Nephron (organoid): ENCODE results near the gene GSX2.
A peak's percentile ranks its signal among the peaks of the same experiment; 100 is the strongest.

ENCODE experiments used
- H3K27ac Mint-ChIP-seq, 3 experiments: 2 replicates each; pipeline ENCODE4 v1.8.0; 2020; ENCODE audit warnings: mixed read lengths in 3 of 3, mild to moderate bottlenecking in 2 of 3, moderate library complexity in 1 of 3
- H3K27me3 Mint-ChIP-seq: 2 replicates; pipeline ENCODE4 v1.8.0; 2021; ENCODE audit warnings: low read depth, mild to moderate bottlenecking, moderate library complexity, mixed read lengths
- H3K36me3 Mint-ChIP-seq: 2 replicates; pipeline ENCODE4 v1.8.0; 2020; ENCODE audit warnings: low read depth, mixed read lengths
- H3K4me1 Mint-ChIP-seq: 2 replicates; pipeline ENCODE4 v1.8.0; 2020; ENCODE audit warnings: mixed read lengths
- H3K4me3 Mint-ChIP-seq, 3 experiments: 2 replicates each; pipeline ENCODE4 v1.8.0; 2020; ENCODE audit warnings: mild to moderate bottlenecking in 3 of 3, mixed read lengths in 3 of 3, moderate library complexity in 2 of 3
- H3K9me3 Mint-ChIP-seq: 2 replicates; pipeline ENCODE4 v1.8.0; 2020; ENCODE audit warnings: mixed read lengths
- CTCF ChIP-seq, 3 experiments: fragments of 200-600 bp; sonication (generic); IDR thresholded peaks; one replicate each; pipeline ENCODE4 v1.5.0; 2021; ENCODE audit warnings: antibody characterized with exemption in 3 of 3; ENCODE audit not compliant: unreplicated experiment in 3 of 3

The GSX2 gene

GRCh38 chr4:54063737-54064316 is 36.1 kb upstream of the GSX2 start:
- Mint-ChIP-seq H3K4me3 (peak overlapping the region; percentile 96 to 97 (median 97)), H3K36me3 (no peaks in the 10 kb centered on the region), H3K27ac (peak overlapping the region; percentile 84 to 93 (median 92)), H3K27me3 (no peaks in the 10 kb centered on the region), H3K4me1 (peaks cover 42% of the 10 kb centered on the region), H3K9me3 (no peaks in the 10 kb centered on the region)
- no peak for TF ChIP-seq CTCF (IDR thresholded peaks at IDR 0.05; ENCODE audit: unreplicated experiment in 3 of 3)

- H3K9me3 Mint-ChIP-seq, result no peaks in the 10 kb centered on the region
- H3K4me3 Mint-ChIP-seq, result peak within 1 kb of the TSS; percentile 96 to 97 (median 97)
- no peaks in the 10 kb centered on the region for H3K27me3 Mint-ChIP-seq
- H3K36me3 Mint-ChIP-seq, result no peaks in the 10 kb centered on the region
- peak within 1 kb of the TSS; percentile 84 to 95 (median 93) for H3K27ac Mint-ChIP-seq
- H3K4me1 Mint-ChIP-seq, result peaks cover 42% of the 10 kb centered on the region
- TF ChIP-seq CTCF (IDR thresholded peaks at IDR 0.05; ENCODE audit: unreplicated experiment in 3 of 3), result no peak
These were observed 35.4 kb upstream of the GSX2 start, which contains the start of gene CHIC2 for GRCh38 chr4:54064317-54065111. Gene CHIC2, minus strand, starts transcription at chr4:54064605. Its CDS starts 305 bp downstream, at chr4:54064300.

- Mint-ChIP-seq H3K4me3 (peak overlapping the region; percentile 84 to 96 (median 92)), H3K36me3 (no peaks in the 10 kb centered on the region), H3K4me1 (peaks cover 34% of the 10 kb centered on the region), H3K27ac (peak overlapping the region; percentile 78 to 93 (median 84)), H3K9me3 (peaks cover 3% of the 10 kb centered on the region), H3K27me3 (no peaks in the 10 kb centered on the region)
- TF ChIP-seq CTCF (IDR thresholded peaks at IDR 0.05; ENCODE audit: unreplicated experiment in 3 of 3), result no peak
These were observed 34.5 kb upstream of the GSX2 start for GRCh38 chr4:54065282-54066087.

- Mint-ChIP-seq H3K36me3 (no peaks in the 10 kb centered on the region), H3K4me3 (peak overlapping the region in 2 of 3 experiments; percentile 26 to 92), H3K4me1 (peaks cover 31% of the 10 kb centered on the region), H3K27me3 (no peaks in the 10 kb centered on the region), H3K27ac (peak overlapping the region in 1 of 3 experiments; percentile 84), H3K9me3 (peaks cover 3% of the 10 kb centered on the region)
- TF ChIP-seq CTCF (IDR thresholded peaks at IDR 0.05; ENCODE audit: unreplicated experiment in 3 of 3), result no peak
These were observed 33.9 kb upstream of the GSX2 start for GRCh38 chr4:54066088-54066415.

GRCh38 chr4:54066718-54067129 is 33.2 kb upstream of the GSX2 start:
- peak overlapping the region in 2 of 3 experiments; percentile 54 to 66 for H3K4me3 Mint-ChIP-seq
- H3K4me1 Mint-ChIP-seq, result peaks cover 25% of the 10 kb centered on the region
- H3K36me3 Mint-ChIP-seq, result no peaks in the 10 kb centered on the region
- H3K27me3 Mint-ChIP-seq, result no peaks in the 10 kb centered on the region
- H3K27ac Mint-ChIP-seq, result peak overlapping the region in 1 of 3 experiments; percentile 62
- peaks cover 3% of the 10 kb centered on the region for H3K9me3 Mint-ChIP-seq
- TF ChIP-seq CTCF (IDR thresholded peaks at IDR 0.05; ENCODE audit: unreplicated experiment in 3 of 3), result no peak
